ENCODE data around the gene MOB3B.

MOB3B gene

DNA sequence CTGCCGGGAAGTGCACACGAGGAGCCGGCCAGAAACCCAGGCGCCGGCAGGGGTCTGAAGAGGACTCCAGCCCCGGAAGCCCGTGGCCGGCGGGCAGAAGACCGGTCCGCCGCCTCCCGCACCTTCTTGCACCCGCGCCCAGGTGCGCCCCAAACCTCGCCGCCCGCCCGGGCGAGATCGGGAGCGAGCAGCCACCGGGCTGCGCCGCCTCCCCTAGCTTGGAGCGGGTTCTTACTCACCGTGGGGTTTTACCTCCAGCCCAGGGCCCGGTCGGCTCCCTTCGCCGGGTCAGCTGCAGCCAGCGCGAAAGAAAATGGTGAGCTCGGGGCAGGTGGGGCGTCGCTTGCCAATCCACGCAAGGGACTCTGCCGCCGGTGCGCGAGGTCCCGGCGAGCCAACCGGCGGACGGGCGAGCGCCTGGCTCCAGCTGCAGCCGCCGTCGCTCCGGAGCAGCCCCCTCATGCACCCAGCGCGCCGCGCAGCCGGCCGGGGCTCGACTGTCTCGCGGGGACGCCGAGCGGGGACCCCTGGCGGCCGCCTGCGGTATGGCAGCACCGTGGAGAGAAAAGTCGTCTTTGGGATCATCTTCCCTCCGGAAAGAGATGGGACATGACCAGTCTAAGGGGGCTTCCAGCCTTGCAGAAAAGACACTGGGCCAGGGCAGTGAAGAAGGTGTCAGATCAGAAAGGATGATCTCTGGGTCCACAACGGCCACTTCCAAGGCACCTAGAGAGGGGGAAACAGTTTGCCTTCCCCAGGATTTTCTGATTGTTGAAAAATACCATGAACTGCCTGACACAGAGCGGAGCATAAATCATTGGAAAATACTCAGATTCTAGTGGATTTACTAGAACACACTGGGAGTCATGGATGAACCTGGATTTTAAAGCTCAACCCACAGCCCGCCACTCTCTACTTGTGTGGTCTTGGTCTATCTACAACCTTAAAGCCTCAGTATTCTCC is at the start of gene MOB3B:
MOB3B (minus strand) TSS at position 499 of the 963 bp plus-strand sequence. CDS start 74,264 bp downstream, outside the sequence.
- H3K27ac ChIP-seq, result no peak within 1 kb of the TSS
- TF ChIP-seq, protein P1, sequence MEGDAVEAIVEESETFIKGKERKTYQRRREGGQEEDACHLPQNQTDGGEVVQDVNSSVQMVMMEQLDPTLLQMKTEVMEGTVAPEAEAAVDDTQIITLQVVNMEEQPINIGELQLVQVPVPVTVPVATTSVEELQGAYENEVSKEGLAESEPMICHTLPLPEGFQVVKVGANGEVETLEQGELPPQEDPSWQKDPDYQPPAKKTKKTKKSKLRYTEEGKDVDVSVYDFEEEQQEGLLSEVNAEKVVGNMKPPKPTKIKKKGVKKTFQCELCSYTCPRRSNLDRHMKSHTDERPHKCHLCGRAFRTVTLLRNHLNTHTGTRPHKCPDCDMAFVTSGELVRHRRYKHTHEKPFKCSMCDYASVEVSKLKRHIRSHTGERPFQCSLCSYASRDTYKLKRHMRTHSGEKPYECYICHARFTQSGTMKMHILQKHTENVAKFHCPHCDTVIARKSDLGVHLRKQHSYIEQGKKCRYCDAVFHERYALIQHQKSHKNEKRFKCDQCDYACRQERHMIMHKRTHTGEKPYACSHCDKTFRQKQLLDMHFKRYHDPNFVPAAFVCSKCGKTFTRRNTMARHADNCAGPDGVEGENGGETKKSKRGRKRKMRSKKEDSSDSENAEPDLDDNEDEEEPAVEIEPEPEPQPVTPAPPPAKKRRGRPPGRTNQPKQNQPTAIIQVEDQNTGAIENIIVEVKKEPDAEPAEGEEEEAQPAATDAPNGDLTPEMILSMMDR (IDR thresholded peaks at IDR 0.05), result peak; percentile 91
- H3K4me3 ChIP-seq (ENCODE audit: low read depth in 1 of 2, low read length in 1 of 2), result peak within 1 kb of the TSS; percentile 59 to 65
- peaks cover 61% of the 10 kb centered on the region for H3K27me3 ChIP-seq
- no peaks in the 10 kb centered on the region for H3K9me3 ChIP-seq
- H3K4me1 ChIP-seq (ENCODE audit: control insufficient read depth in 1 of 2, insufficient read depth in 1 of 2, low read depth in 1 of 2, low read length in 1 of 2), result peaks cover 16 to 21% of the 10 kb centered on the region in 2 experiments
- peaks cover 1% of the 10 kb centered on the region for H3K36me3 ChIP-seq

DNA sequence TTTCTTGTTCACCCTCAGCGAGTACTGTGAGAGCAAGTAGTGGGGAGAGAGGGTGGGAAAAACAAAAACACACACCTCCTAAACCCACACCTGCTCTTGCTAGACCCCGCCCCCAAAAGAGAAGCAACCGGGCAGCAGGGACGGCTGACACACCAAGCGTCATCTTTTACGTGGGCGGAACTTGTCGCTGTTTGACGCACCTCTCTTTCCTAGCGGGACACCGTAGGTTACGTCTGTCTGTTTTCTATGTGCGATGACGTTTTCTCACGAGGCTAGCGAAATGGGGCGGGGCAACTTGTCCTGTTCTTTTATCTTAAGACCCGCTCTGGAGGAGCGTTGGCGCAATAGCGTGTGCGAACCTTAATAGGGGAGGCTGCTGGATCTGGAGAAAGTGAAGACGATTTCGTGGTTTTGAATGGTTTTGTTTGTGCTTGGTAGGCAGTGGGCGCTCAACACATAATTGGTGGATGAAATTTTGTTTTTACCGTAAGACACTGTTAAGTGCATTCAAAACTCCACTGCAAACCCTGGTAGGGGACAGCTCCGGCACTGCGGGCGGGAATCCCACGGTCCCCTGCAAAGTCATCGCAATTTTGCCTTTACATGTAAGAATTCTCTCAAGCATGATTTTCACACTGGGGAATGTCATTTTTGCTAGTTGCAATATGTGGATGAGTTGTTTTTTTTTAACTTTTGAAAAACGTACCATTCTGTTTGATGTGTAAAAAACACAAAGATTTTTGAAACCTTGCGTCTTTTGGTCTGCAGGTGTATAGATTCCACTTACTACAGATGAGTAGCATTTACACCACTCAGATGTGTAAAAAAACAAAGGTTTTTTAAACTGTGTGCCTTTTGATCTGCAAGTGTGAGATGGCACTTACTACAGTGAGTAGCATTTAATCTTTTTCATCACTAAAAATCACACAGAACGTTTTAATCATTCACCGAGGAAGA is 44.3 kb upstream of the MOB3B start:
- no peaks in the 10 kb centered on the region for H3K9me3 ChIP-seq
- H3K36me3 ChIP-seq, result no peaks in the 10 kb centered on the region
- H3K27ac ChIP-seq, result peak overlapping the region; percentile 99
- H3K27me3 ChIP-seq, result no peaks in the 10 kb centered on the region
- TF ChIP-seq, protein P1 (IDR thresholded peaks at IDR 0.05), result peak; percentile 66
- H3K4me1 ChIP-seq (ENCODE audit: control insufficient read depth in 1 of 2, insufficient read depth in 1 of 2, low read depth in 1 of 2, low read length in 1 of 2), result peaks cover 26 to 27% of the 10 kb centered on the region in 2 experiments
- peak overlapping the region; percentile 74 to 78 for H3K4me3 ChIP-seq (ENCODE audit: low read depth in 1 of 2, low read length in 1 of 2)

DNA sequence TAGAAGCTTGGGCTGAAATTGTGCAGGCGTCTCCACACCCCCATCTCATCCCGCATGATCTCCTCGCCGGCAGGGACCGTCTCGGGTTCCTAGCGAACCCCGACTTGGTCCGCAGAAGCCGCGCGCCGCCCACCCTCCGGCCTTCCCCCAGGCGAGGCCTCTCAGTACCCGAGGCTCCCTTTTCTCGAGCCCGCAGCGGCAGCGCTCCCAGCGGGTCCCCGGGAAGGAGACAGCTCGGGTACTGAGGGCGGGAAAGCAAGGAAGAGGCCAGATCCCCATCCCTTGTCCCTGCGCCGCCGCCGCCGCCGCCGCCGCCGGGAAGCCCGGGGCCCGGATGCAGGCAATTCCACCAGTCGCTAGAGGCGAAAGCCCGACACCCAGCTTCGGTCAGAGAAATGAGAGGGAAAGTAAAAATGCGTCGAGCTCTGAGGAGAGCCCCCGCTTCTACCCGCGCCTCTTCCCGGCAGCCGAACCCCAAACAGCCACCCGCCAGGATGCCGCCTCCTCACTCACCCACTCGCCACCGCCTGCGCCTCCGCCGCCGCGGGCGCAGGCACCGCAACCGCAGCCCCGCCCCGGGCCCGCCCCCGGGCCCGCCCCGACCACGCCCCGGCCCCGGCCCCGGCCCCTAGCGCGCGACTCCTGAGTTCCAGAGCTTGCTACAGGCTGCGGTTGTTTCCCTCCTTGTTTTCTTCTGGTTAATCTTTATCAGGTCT is 43.5 kb upstream of the MOB3B start, which contains the start of gene C9orf72:
C9orf72 (minus strand) TSS at position 564 of the 716 bp plus-strand sequence. CDS start 6,361 bp downstream, outside the sequence.
- no peaks in the 10 kb centered on the region for H3K27me3 ChIP-seq
- peak within 1 kb of the TSS; percentile 74 to 78 for H3K4me3 ChIP-seq (ENCODE audit: low read depth in 1 of 2, low read length in 1 of 2)
- TF ChIP-seq, protein P1 (IDR thresholded peaks at IDR 0.05), result no peak
- H3K27ac ChIP-seq, result peak within 1 kb of the TSS; percentile 99
- peaks cover 26 to 27% of the 10 kb centered on the region in 2 experiments for H3K4me1 ChIP-seq (ENCODE audit: control insufficient read depth in 1 of 2, insufficient read depth in 1 of 2, low read depth in 1 of 2, low read length in 1 of 2)
- no peaks in the 10 kb centered on the region for H3K9me3 ChIP-seq
- H3K36me3 ChIP-seq, result no peaks in the 10 kb centered on the region

DNA sequence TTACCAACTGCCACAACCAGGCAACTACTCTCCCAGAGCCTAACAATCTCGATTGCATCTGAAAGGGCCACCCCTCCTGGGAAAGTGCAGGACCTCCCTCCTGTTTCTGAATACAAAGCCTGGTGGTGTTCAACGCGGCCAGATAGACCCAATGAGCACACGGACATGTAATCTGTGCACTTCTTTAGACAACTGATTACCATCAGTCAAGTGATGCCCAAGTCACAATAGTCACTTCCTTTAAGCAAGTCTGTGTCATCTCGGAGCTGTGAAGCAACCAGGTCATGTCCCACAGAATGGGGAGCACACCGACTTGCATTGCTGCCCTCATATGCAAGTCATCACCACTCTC is 42.9 kb upstream of the MOB3B start:
- Histone ChIP-seq H3K36me3 (no peaks in the 10 kb centered on the region), H3K27ac (peak overlapping the region; percentile 99), H3K4me3 (ENCODE audit: low read depth in 1 of 2, low read length in 1 of 2) (peak overlapping the region; percentile 74 to 78), H3K4me1 (ENCODE audit: control insufficient read depth in 1 of 2, insufficient read depth in 1 of 2, low read depth in 1 of 2, low read length in 1 of 2) (peaks cover 26 to 27% of the 10 kb centered on the region in 2 experiments), H3K9me3 (no peaks in the 10 kb centered on the region), H3K27me3 (no peaks in the 10 kb centered on the region)
- TF ChIP-seq, protein P1 (IDR thresholded peaks at IDR 0.05), result peak; percentile 33

DNA sequence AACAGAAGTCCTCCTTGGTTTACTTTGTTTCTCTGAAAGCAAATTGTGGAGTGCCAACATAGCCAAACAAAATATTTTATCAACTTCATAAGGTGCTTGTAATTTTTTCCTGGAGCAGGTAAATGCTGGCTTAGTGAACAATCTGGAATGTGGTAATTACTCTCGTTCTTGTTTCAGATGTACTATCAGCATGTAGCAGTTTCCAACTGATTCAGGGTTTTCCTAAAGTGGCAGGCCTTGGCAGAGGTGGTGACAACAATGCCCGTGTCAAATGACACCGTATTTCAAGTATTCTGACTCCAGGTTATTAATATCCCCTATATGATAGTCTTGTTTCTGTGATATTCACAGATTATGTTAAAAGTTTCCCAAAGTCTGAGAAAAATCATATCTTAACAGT is 42.4 kb upstream of the MOB3B start:
- no peaks in the 10 kb centered on the region for H3K27me3 ChIP-seq
- TF ChIP-seq, protein P1 (IDR thresholded peaks at IDR 0.05), result no peak
- H3K27ac ChIP-seq, result peak overlapping the region; percentile 99
- no peaks in the 10 kb centered on the region for H3K9me3 ChIP-seq
- peaks cover under 1% of the 10 kb centered on the region for H3K36me3 ChIP-seq
- H3K4me1 ChIP-seq (ENCODE audit: control insufficient read depth in 1 of 2, insufficient read depth in 1 of 2, low read depth in 1 of 2, low read length in 1 of 2), result peaks cover 26 to 27% of the 10 kb centered on the region in 2 experiments
- H3K4me3 ChIP-seq (ENCODE audit: low read depth in 1 of 2, low read length in 1 of 2), result peak overlapping the region; percentile 74 to 78
